Pancreas (tissue), 10 donors: ENCODE data around the gene PDE4B. TPM values are rescaled to one million over a fixed set of nuclear protein-coding genes. Genes with fewer than 3 reads are reported as not detected.
A peak's percentile ranks its signal among the peaks of the same experiment; 100 is the strongest.

Experiments used
- ATAC-seq, 4 donors: fragments of 200-7000 bp; cut with Tn5 transposase; one replicate each; pipeline versions ENCODE4 v1.8.0 to v1.9.1; 2020; ENCODE audit warnings: mild to moderate bottlenecking in 4 of 4, moderate library complexity in 4 of 4
- DNase-seq, 6 donors: peaks; one replicate each; pipeline ENCODE4 v3.0.0-alpha.2; 2020
- FAIRE-seq: peaks from 2 replicates; lab custom pipeline; 2012; peaks lifted over from hg19 to GRCh38; lab: Jason Lieb, UNC
- H3K27ac ChIP-seq, 4 donors: fragments of 200-600 bp; sonication (generic); 1 replicate in 3 of 4; 2 replicates in 1 of 4; pipeline versions ENCODE4 v1.5.0 to v1.8.0; 2020
- H3K27me3 ChIP-seq, 4 donors: fragments of 200-600 bp; one replicate each; pipeline ENCODE4 v1.8.0; 2021
- H3K36me3 ChIP-seq, 3 donors: fragments of 200-600 bp; sonication (generic) in 1 of 3; one replicate each; pipeline versions ENCODE4 v1.5.0 to v1.8.0; 2020 to 2021
- H3K4me1 ChIP-seq, 3 donors: fragments of 200-600 bp; one replicate each; pipeline ENCODE4 v1.8.0; 2021
- H3K4me3 ChIP-seq, 4 donors: fragments of 200-600 bp; sonication (generic) in 2 of 4; one replicate each; pipeline versions ENCODE4 v1.5.0 to v1.8.0; 2020 to 2021
- H3K9me3 ChIP-seq, 4 donors: fragments of 200-600 bp; one replicate each; pipeline ENCODE4 v1.8.0; 2021
- CTCF ChIP-seq, 4 donors: fragments of 200-600 bp; sonication (generic) in 3 of 4; IDR thresholded peaks; one replicate each; pipeline versions ENCODE4 v1.5.0 to v1.8.0; 2021; ENCODE audit warnings: antibody characterized with exemption in 4 of 4
- WGBS, 2 donors: extraction: QIAGEN DNeasy Blood & Tissue Kit; methylation state at CpG; one replicate each; pipeline ENCODE4 v1.1.7; 2013; 5-methylcytosine and 5-hydroxymethylcytosine counted together
- intact Hi-C, 3 donors: fragments of 100-400 bp; cut with DNase I; formaldehyde crosslinking; loops; one replicate each; pipeline versions ENCODE4 v1.11.1 to v1.14.2; 2022
- polyA plus RNA-seq, 2 donors: library from polyadenylated mRNA; stranded (reverse); fragments of 200-250 nt; gene quantifications; one replicate each; pipeline ENCODE4 v1.2.3, GENCODE V29; 2013
- total RNA-seq, 6 donors: library from RNA; stranded (reverse); fragmentation: NEBNext Ultra II Directional in 4 of 6; extraction: Animal tissue kit (Norgen Biotek cat#: 25700) in 4 of 6; gene quantifications; one replicate each; pipeline versions ENCODE4 v1.2.1 to v1.2.4, GENCODE V29; 2021 to 2023
- donor health status: healthy with polysubstance abuse.
- donor health status: DM: no; HTN: no; CAD: no; lungs with moderate emphysema.
- donor health status: DM: no; HTN: no; CAD: no.
- donor health status: control.
- donor health status: control.
- donor health status: Bipolar disorder and iron deficiency.
- donor health status: DM: yes; HTN: yes; CAD: no.
- donor health status: DM: no; HTN: no; CAD: no.
- donor health status: DM: no; HTN: no; CAD: no.
- donor health status: DM: yes; HTN: yes; CAD: no.

PDE4B gene
- total and polyA plus RNA-seq, 8 donors = 0.23 to 3.7 (median 0.92) TPM

- Histone ChIP-seq H3K27ac (peak overlapping the region in 2 of 4 donors; percentile 31 to 57), H3K36me3 (no peaks in the 10 kb centered on the region), H3K4me3 (no peak overlapping the region), H3K27me3 (no peaks in the 10 kb centered on the region), H3K9me3 (no peaks in the 10 kb centered on the region), H3K4me1 (peaks cover 0 to 14% (median 8%) of the 10 kb centered on the region in 3 donors)
- DNase-seq (no peak), ATAC-seq (peak in 3 of 4 donors; percentile 55 to 80 (median 74)), FAIRE-seq (peak; percentile 32)
- WGBS, 2 donors = 80 to 84% methylated on average over 2 of the region's 2 CpGs
- no peak for TF ChIP-seq CTCF (IDR thresholded peaks at IDR 0.05)
- intact Hi-C loops = no loop called here
Observed at GRCh38 chr1:66294707-66295370, 502.1 kb downstream of the PDE4B start.

GRCh38 chr1:66295803-66296202 lies 503.1 kb downstream of the PDE4B start:
- intact Hi-C loops = no loop called here
- Histone ChIP-seq H3K4me1 (peaks cover 0 to 14% (median 8%) of the 10 kb centered on the region in 3 donors), H3K36me3 (no peaks in the 10 kb centered on the region), H3K27me3 (no peaks in the 10 kb centered on the region), H3K4me3 (no peak overlapping the region), H3K27ac (no peak overlapping the region), H3K9me3 (no peaks in the 10 kb centered on the region)
- no peak for TF ChIP-seq CTCF (IDR thresholded peaks at IDR 0.05)
- ATAC-seq (no peak), FAIRE-seq (no peak), DNase-seq (no peak)
- 56 to 66% methylated on average over 6 of the region's 6 CpGs for WGBS, 2 donors

- H3K9me3 ChIP-seq = no peaks in the 10 kb centered on the region
- H3K4me1 ChIP-seq = peaks cover 0 to 14% (median 8%) of the 10 kb centered on the region in 3 donors
- TF ChIP-seq CTCF (IDR thresholded peaks at IDR 0.05) = no peak
- FAIRE-seq = no peak
- WGBS, 2 donors = 71 to 73% methylated on average over 1 of the region's 1 CpG
- no peaks in the 10 kb centered on the region for H3K36me3 ChIP-seq
- peak in 1 of 4 donors; percentile 22 for ATAC-seq
- no peak overlapping the region for H3K4me3 ChIP-seq
- no peak for DNase-seq
- intact Hi-C loops = no loop called here
- H3K27me3 ChIP-seq = no peaks in the 10 kb centered on the region
- H3K27ac ChIP-seq = no peak overlapping the region
Observed at GRCh38 chr1:66296370-66296769, 503.7 kb downstream of the PDE4B start.

GRCh38 chr1:66296951-66297350 lies 504.3 kb downstream of the PDE4B start:
- TF ChIP-seq CTCF (IDR thresholded peaks at IDR 0.05) = no peak
- H3K4me1 ChIP-seq = peaks cover 0 to 12% (median 8%) of the 10 kb centered on the region in 3 donors
- no peaks in the 10 kb centered on the region for H3K27me3 ChIP-seq
- H3K27ac ChIP-seq = no peak overlapping the region
- H3K4me3 ChIP-seq = no peak overlapping the region
- no peak for FAIRE-seq
- no peaks in the 10 kb centered on the region for H3K36me3 ChIP-seq
- no peaks in the 10 kb centered on the region for H3K9me3 ChIP-seq
- intact Hi-C loops = no loop called here
- ATAC-seq = no peak
- DNase-seq = no peak
- WGBS, 2 donors = 50 to 64% methylated on average over 6 of the region's 6 CpGs

- intact Hi-C loops = no loop called here
- ATAC-seq (no peak), DNase-seq (no peak), FAIRE-seq (no peak)
- peaks cover 0 to 9% (median 8%) of the 10 kb centered on the region in 3 donors for H3K4me1 ChIP-seq
- no peaks in the 10 kb centered on the region for H3K36me3 ChIP-seq
- no peak for TF ChIP-seq CTCF (IDR thresholded peaks at IDR 0.05)
- no peak overlapping the region for H3K27ac ChIP-seq
- no peaks in the 10 kb centered on the region for H3K27me3 ChIP-seq
- 50 to 68% methylated on average over 1 of the region's 1 CpG for WGBS, 2 donors
- no peaks in the 10 kb centered on the region for H3K9me3 ChIP-seq
- no peak overlapping the region for H3K4me3 ChIP-seq
Observed at GRCh38 chr1:66298464-66298863, 505.8 kb downstream of the PDE4B start.
